ENCODE data around the gene MUC6.

- TF ChIP-seq CTCF (IDR thresholded peaks at IDR 0.05): no peak
- no peak for TF ChIP-seq POLR2A (IDR thresholded peaks at IDR 0.05)
Observed at GRCh38 chr11:1000357-1001278, 35.9 kb downstream of the MUC6 start.
